Measurements from ENCODE around the gene COL4A1. TPM values are rescaled to one million over a fixed set of nuclear protein-coding genes. Genes with fewer than 3 reads are reported as not detected.

COL4A1 gene
- polyA plus RNA-seq, 1 donor (not counting 4 experiments of a cell fraction or from before 2014, with no cell fraction given) = 22.3 TPM

GRCh38 chr13:110271313-110271712, 35.6 kb downstream of the COL4A1 start:
- Histone ChIP-seq H3K9me3 (ENCODE audit: control insufficient read depth, low read depth, low read length) (no peaks in the 10 kb centered on the region), H3K4me1 (ENCODE audit: control insufficient read depth, extremely low read depth, insufficient read depth, low read length) (peaks cover 6% of the 10 kb centered on the region), H2AFZ (ENCODE audit: control insufficient read depth, low read length) (no peak overlapping the region), H3K27ac (ENCODE audit: control insufficient read depth, insufficient read depth, low read length) (no peak overlapping the region), H3K4me2 (ENCODE audit: control insufficient read depth, extremely low read depth, insufficient read depth, low read depth, low read length) (no peak overlapping the region), H3K27me3 (ENCODE audit: control insufficient read depth, extremely low read depth, insufficient read depth, low read length) (no peaks in the 10 kb centered on the region), H3K36me3 (ENCODE audit: control insufficient read depth in 2 of 2, extremely low read depth in 1 of 2, insufficient read depth in 2 of 2, low read length in 2 of 2) (no peaks in the 10 kb centered on the region), H4K20me1 (ENCODE audit: control insufficient read depth, extremely low read depth, insufficient read depth, low read length) (no peaks in the 10 kb centered on the region), H3K79me2 (ENCODE audit: control insufficient read depth, insufficient read depth, low read length) (peaks cover 26% of the 10 kb centered on the region), H3K9me1 (ENCODE audit: control insufficient read depth, extremely low read depth, insufficient read depth, low read length) (no peaks in the 10 kb centered on the region), H3K9ac (ENCODE audit: control insufficient read depth, extremely low read depth, insufficient read depth, low read length) (no peak overlapping the region), H3K4me3 (ENCODE audit: control insufficient read depth in 2 of 3, extremely low read depth in 1 of 3, insufficient read depth in 2 of 3, low read depth in 1 of 3, low read length in 3 of 3) (no peak overlapping the region)
- no peak for DNase-seq (ENCODE audit: low read depth, low spot score)
- no peak for FAIRE-seq
- dilution Hi-C loops (cut with MboI; ENCODE audit: extremely low pct_ligation_motif_present, low sequenced_read_pairs) = no loop called here
- TF ChIP-seq CTCF (optimal IDR thresholded peaks at IDR 0.05 in 1 of 3, IDR thresholded peaks at IDR 0.05 in 1 of 3, conservative IDR thresholded peaks at IDR 0.05 in 1 of 3; ENCODE audit: extremely low read depth in 1 of 3, insufficient read depth in 2 of 3, low read length in 3 of 3) (no peak), EZH2 (IDR thresholded peaks at IDR 0.05; ENCODE audit: low read length) (no peak)

- dilution Hi-C loops (cut with MboI; ENCODE audit: extremely low pct_ligation_motif_present, low sequenced_read_pairs) = no loop called here
- H3K4me3 ChIP-seq (ENCODE audit: control insufficient read depth in 2 of 3, extremely low read depth in 1 of 3, insufficient read depth in 2 of 3, low read depth in 1 of 3, low read length in 3 of 3) = no peak overlapping the region
- TF ChIP-seq CTCF (optimal IDR thresholded peaks at IDR 0.05 in 1 of 3, IDR thresholded peaks at IDR 0.05 in 1 of 3, conservative IDR thresholded peaks at IDR 0.05 in 1 of 3; ENCODE audit: extremely low read depth in 1 of 3, insufficient read depth in 2 of 3, low read length in 3 of 3) (no peak), EZH2 (IDR thresholded peaks at IDR 0.05; ENCODE audit: low read length) (no peak)
- H2AFZ ChIP-seq (ENCODE audit: control insufficient read depth, low read length) = no peak overlapping the region
- H3K4me1 ChIP-seq (ENCODE audit: control insufficient read depth, extremely low read depth, insufficient read depth, low read length) = peaks cover 14% of the 10 kb centered on the region
- no peak overlapping the region for H3K4me2 ChIP-seq (ENCODE audit: control insufficient read depth, extremely low read depth, insufficient read depth, low read depth, low read length)
- peaks cover 24% of the 10 kb centered on the region for H3K79me2 ChIP-seq (ENCODE audit: control insufficient read depth, insufficient read depth, low read length)
- FAIRE-seq (no peak), DNase-seq (ENCODE audit: low read depth, low spot score) (no peak)
- H4K20me1 ChIP-seq (ENCODE audit: control insufficient read depth, extremely low read depth, insufficient read depth, low read length) = no peaks in the 10 kb centered on the region
- no peaks in the 10 kb centered on the region for H3K27me3 ChIP-seq (ENCODE audit: control insufficient read depth, extremely low read depth, insufficient read depth, low read length)
- H3K9me1 ChIP-seq (ENCODE audit: control insufficient read depth, extremely low read depth, insufficient read depth, low read length) = no peaks in the 10 kb centered on the region
- no peaks in the 10 kb centered on the region for H3K9me3 ChIP-seq (ENCODE audit: control insufficient read depth, low read depth, low read length)
- no peaks in the 10 kb centered on the region for H3K36me3 ChIP-seq (ENCODE audit: control insufficient read depth in 2 of 2, extremely low read depth in 1 of 2, insufficient read depth in 2 of 2, low read length in 2 of 2)
- no peak overlapping the region for H3K27ac ChIP-seq (ENCODE audit: control insufficient read depth, insufficient read depth, low read length)
- H3K9ac ChIP-seq (ENCODE audit: control insufficient read depth, extremely low read depth, insufficient read depth, low read length) = no peak overlapping the region
Measured at GRCh38 chr13:110270507-110270906, 36.5 kb downstream of the COL4A1 start.

All from keratinocyte (primary cell).